HepG2 (cell line): ENCODE results near the gene INAFM1. TPM values are rescaled to one million over a fixed set of nuclear protein-coding genes. Genes with fewer than 3 reads are reported as not detected.

Experiments
- ETV5 ChIP-seq: IDR thresholded peaks from 2 replicates; pipeline ENCODE4 v1.6.1; 2018; ENCODE audit warnings: missing biosample characterization, missing genetic modification reagents, inconsistent platforms, borderline replicate concordance
- FOXP1 ChIP-seq, 2 experiments: fragments of 450-650 bp in 1 of 2; IDR thresholded peaks; 2 replicates each; pipeline ENCODE4 v1.6.1; 2017 to 2018; ENCODE audit warnings: antibody characterized with exemption in 1 of 2
- GABPB1 ChIP-seq: IDR thresholded peaks from 2 replicates; pipeline ENCODE4 v1.6.1; 2016; ENCODE audit warnings: mild to moderate bottlenecking, missing genetic modification reagents, moderate library complexity, missing compliant biosample characterization
- PRDM15 ChIP-seq: sonication (generic); formaldehyde crosslinking; IDR thresholded peaks from 2 replicates; pipeline ENCODE4 v1.4.0; 2020; ENCODE audit warnings: missing genetic modification reagents
- RARA ChIP-seq: IDR thresholded peaks from 2 replicates; pipeline ENCODE4 v1.6.1; 2016; ENCODE audit warnings: missing genetic modification reagents, missing compliant biosample characterization
- RFX5 ChIP-seq: IDR thresholded peaks from 2 replicates; pipeline ENCODE4 v1.6.1; 2011; ENCODE audit warnings: low read depth, low read length, improper control_type of control experiment
- TARDBP ChIP-seq: sonication (generic); formaldehyde crosslinking; IDR thresholded peaks from 2 replicates; pipeline ENCODE4 v1.8.0; 2022; ENCODE audit warnings: mild to moderate bottlenecking, missing genetic modification reagents
- THAP9 ChIP-seq: sonication (generic); formaldehyde crosslinking; IDR thresholded peaks from 2 replicates; pipeline ENCODE4; 2020; ENCODE audit warnings: missing genetic modification reagents, mild to moderate bottlenecking, borderline replicate concordance
- THYN1 ChIP-seq: sonication (generic); formaldehyde crosslinking; IDR thresholded peaks from 2 replicates; pipeline ENCODE4 v1.8.1; 2023; ENCODE audit warnings: low read depth, mild to moderate bottlenecking, moderate library complexity, missing genetic modification reagents, borderline replicate concordance
- ZBTB38 ChIP-seq: sonication (generic); formaldehyde crosslinking; IDR thresholded peaks from 2 replicates; pipeline ENCODE4 v1.5.1; 2020; ENCODE audit warnings: mild to moderate bottlenecking, missing genetic modification reagents
- ZHX2 ChIP-seq, 2 experiments: sonication (generic) in 1 of 2; formaldehyde crosslinking in 1 of 2; IDR thresholded peaks; 2 replicates each; pipeline versions ENCODE4 v1.6.1 to v1.9.0; 2014 to 2022; ENCODE audit warnings: antibody characterized with exemption in 1 of 2, borderline replicate concordance in 1 of 2, inconsistent platforms in 1 of 2, low read depth in 1 of 2, missing genetic modification reagents in 1 of 2
- ZNF350 ChIP-seq: sonication (generic); formaldehyde crosslinking; IDR thresholded peaks from 2 replicates; pipeline ENCODE4 v1.4.0; 2020; ENCODE audit warnings: mild to moderate bottlenecking, low read depth, missing genetic modification reagents, borderline replicate concordance
- ZNF501 ChIP-seq: sonication (generic); formaldehyde crosslinking; IDR thresholded peaks from 2 replicates; pipeline ENCODE4 v1.5.1; 2020; ENCODE audit warnings: mild to moderate bottlenecking, moderate library complexity, missing genetic modification reagents
- ZNF678 ChIP-seq: sonication (generic); formaldehyde crosslinking; IDR thresholded peaks from 2 replicates; pipeline ENCODE4 v1.4.0; 2020; ENCODE audit warnings: mild to moderate bottlenecking, missing genetic modification reagents
- polyA plus RNA-seq, 8 experiments: library from polyadenylated mRNA; depleted of rRNA in 3 of 8; stranded (reverse) in 7 of 8; unstranded in 1 of 8; fragments of >200 nt; fragmentation: Illumina TruSeq in 4 of 8; extraction: Trizol in 4 of 8; gene quantifications; 2 replicates each; pipeline versions ENCODE4 v1.2.1 to v1.2.3, GENCODE V29; 2011 to 2016; ENCODE audit warnings: low read depth in 4 of 8, missing spikeins in 1 of 8, mixed read lengths in 1 of 8; ENCODE audit not compliant: insufficient read depth in 1 of 8
- total RNA-seq, 5 experiments: library from RNA; depleted of rRNA; stranded (reverse); fragments of >200 nt; fragmentation: Illumina TruSeq; extraction: Trizol; gene quantifications; 2 replicates each; pipeline ENCODE4 v1.2.3, GENCODE V29; 2016; ENCODE audit warnings: low read depth in 1 of 5

INAFM1 gene
- total and polyA plus RNA-seq, 2 of the 13 experiments (the other 11 are each of a cell fraction or from before 2014, with no cell fraction given) = 0.88 to 1.9 TPM

GRCh38 chr19:47255879-47256692 is 18.6 kb upstream of the INAFM1 start, which contains the start of gene CCDC9 (continued):
- TF ChIP-seq THAP9 (CRISPR knock-in tag) (peak; percentile 65; the same call in 1 of the 2 replicates), ZNF501 (CRISPR knock-in tag) (peak; percentile 84), ZBTB38 (CRISPR knock-in tag) (peak; percentile 31; the same call in 1 of the 2 replicates), TARDBP (peak; percentile 61; the same call in 1 of the 2 replicates), ZHX2 (IDR thresholded peaks at IDR 0.05; ENCODE audit: low read depth) (0 out of 2 replicates have a peak, but pooled peaks have one; percentile 25), ZHX2 (CRISPR knock-in tag; IDR thresholded peaks at IDR 0.05; ENCODE audit: borderline replicate concordance) (no peak), ZNF350 (CRISPR knock-in tag) (peak; percentile 69; the same call in 1 of the 2 replicates), FOXP1 (IDR thresholded peaks at IDR 0.05) (no peak), FOXP1 (CRISPR knock-in tag; IDR thresholded peaks at IDR 0.05) (no peak), PRDM15 (CRISPR knock-in tag) (no peak), GABPB1 (CRISPR knock-in tag) (peak; percentile 95), ZNF678 (CRISPR knock-in tag) (no peak), THYN1 (CRISPR knock-in tag) (no peak), RFX5 (peak; percentile 25; the same call in 1 of the 2 replicates), ETV5 (CRISPR knock-in tag) (peak; percentile 78; the same call in 1 of the 2 replicates), RARA (CRISPR knock-in tag) (peak; percentile 13)
